Measurements from ENCODE around the gene RABGEF1. TPM values are rescaled to one million over a fixed set of nuclear protein-coding genes. Genes with fewer than 3 reads are reported as not detected.

Gene RABGEF1
- total RNA-seq, 2 donors from 2014 or later, result 34.9 to 42.0 TPM

GRCh38 chr7:66847879-66848790 lies 107.6 kb downstream of the RABGEF1 start:
- peaks cover 5 to 16% of the 10 kb centered on the region in 2 donors for H3K4me1 ChIP-seq (ENCODE audit: control insufficient read depth in 1 of 2, low read depth in 2 of 2)
- H3K27ac ChIP-seq, result no peak overlapping the region
- no peak for TF ChIP-seq CTCF (IDR thresholded peaks at IDR 0.05)
- no peaks in the 10 kb centered on the region for H3K9me3 ChIP-seq
- H3K36me3 ChIP-seq, result no peaks in the 10 kb centered on the region
- DNase-seq (ENCODE audit: low spot score) (no peak), ATAC-seq (ENCODE audit: insufficient number of reproducible peaks, low FRiP score, low read depth) (no peak)
- no peaks in the 10 kb centered on the region for H3K27me3 ChIP-seq (replicated peaks; ENCODE audit: insufficient read depth)
- no peak overlapping the region for H3K4me3 ChIP-seq

- H3K4me3 ChIP-seq, result no peak overlapping the region
- no peaks in the 10 kb centered on the region for H3K27me3 ChIP-seq (replicated peaks; ENCODE audit: insufficient read depth)
- TF ChIP-seq CTCF (IDR thresholded peaks at IDR 0.05), result no peak
- no peaks in the 10 kb centered on the region for H3K4me1 ChIP-seq (ENCODE audit: control insufficient read depth in 1 of 2, low read depth in 2 of 2)
- H3K27ac ChIP-seq, result no peak overlapping the region
- H3K9me3 ChIP-seq, result no peaks in the 10 kb centered on the region
- no peak for DNase-seq (ENCODE audit: low spot score)
- H3K36me3 ChIP-seq, result peaks cover 4% of the 10 kb centered on the region
- ATAC-seq (ENCODE audit: insufficient number of reproducible peaks, low FRiP score, low read depth), result no peak
Measured at GRCh38 chr7:66859339-66859738, 118.8 kb downstream of the RABGEF1 start.

- no peaks in the 10 kb centered on the region for H3K27me3 ChIP-seq (replicated peaks; ENCODE audit: insufficient read depth)
- no peaks in the 10 kb centered on the region for H3K4me1 ChIP-seq (ENCODE audit: control insufficient read depth in 1 of 2, low read depth in 2 of 2)
- ATAC-seq (ENCODE audit: insufficient number of reproducible peaks, low FRiP score, low read depth) (no peak), DNase-seq (ENCODE audit: low spot score) (no peak)
- H3K9me3 ChIP-seq, result no peaks in the 10 kb centered on the region
- no peak for TF ChIP-seq CTCF (IDR thresholded peaks at IDR 0.05)
- H3K4me3 ChIP-seq, result no peak overlapping the region
- no peak overlapping the region for H3K27ac ChIP-seq
- H3K36me3 ChIP-seq, result peaks cover 4% of the 10 kb centered on the region
Measured at GRCh38 chr7:66859794-66860645, 119.5 kb downstream of the RABGEF1 start.

GRCh38 chr7:66860767-66861166 lies 120.2 kb downstream of the RABGEF1 start:
- H3K27ac ChIP-seq, result no peak overlapping the region
- H3K4me3 ChIP-seq, result no peak overlapping the region
- H3K27me3 ChIP-seq (replicated peaks; ENCODE audit: insufficient read depth), result no peaks in the 10 kb centered on the region
- no peak for TF ChIP-seq CTCF (IDR thresholded peaks at IDR 0.05)
- ATAC-seq (ENCODE audit: insufficient number of reproducible peaks, low FRiP score, low read depth) (no peak), DNase-seq (ENCODE audit: low spot score) (no peak)
- H3K4me1 ChIP-seq (ENCODE audit: control insufficient read depth in 1 of 2, low read depth in 2 of 2), result no peaks in the 10 kb centered on the region
- no peaks in the 10 kb centered on the region for H3K9me3 ChIP-seq
- H3K36me3 ChIP-seq, result peaks cover 4% of the 10 kb centered on the region

Other genes with a start within 250 kb of the RABGEF1 start
- 10 to 100 TPM; 24.5 to 31.0 TPM for gene KCTD7, start 111.9 kb upstream of the RABGEF1 start, total RNA-seq
- 100 to 1,000 TPM; 108 to 130 TPM for gene TMEM248, start 180.5 kb downstream of the RABGEF1 start, total RNA-seq